GM10266 (cell line): ENCODE measurements around the gene ZNF775.

ENCODE experiments used
- DNase-seq: peaks from one replicate; pipeline ENCODE4 v3.0.0; 2012; ENCODE audit errors: extremely low spot score
- CTCF ChIP-seq: IDR thresholded peaks from 2 replicates; pipeline ENCODE4 v1.5.1; 2012; ENCODE audit warnings: mild to moderate bottlenecking, low read depth; ENCODE audit not compliant: control insufficient read depth, insufficient read depth; ENCODE audit errors: missing control alignments

The ZNF775 gene

GRCh38 chr7:150340024-150340749 lies 38.9 kb upstream of the ZNF775 start:
- no peak for DNase-seq
- no peak for TF ChIP-seq CTCF

- no peak for DNase-seq
- TF ChIP-seq CTCF: no peak
These were observed 38.3 kb upstream of the ZNF775 start for GRCh38 chr7:150340875-150341262.

GRCh38 chr7:150341263-150342120 lies 37.6 kb upstream of the ZNF775 start, which contains the start of gene RARRES2:
Gene RARRES2 (minus strand): TSS chr7:150341629. CDS start chr7:150340609, 1,020 bp downstream.
- no peak for TF ChIP-seq CTCF
- no peak for DNase-seq

GRCh38 chr7:150342121-150342408 lies 37.1 kb upstream of the ZNF775 start:
- no peak for TF ChIP-seq CTCF
- no peak for DNase-seq

GRCh38 chr7:150343225-150343624 lies 35.9 kb upstream of the ZNF775 start:
- DNase-seq: no peak
- TF ChIP-seq CTCF: no peak

- DNase-seq: no peak
- TF ChIP-seq CTCF: no peak
These were observed 34.8 kb upstream of the ZNF775 start for GRCh38 chr7:150344299-150344698.

- no peak for TF ChIP-seq CTCF
- DNase-seq: no peak
These were observed 34.1 kb upstream of the ZNF775 start for GRCh38 chr7:150345012-150345411.
